ENCODE measurements around the gene SLC1A2. TPM values are rescaled to one million over a fixed set of nuclear protein-coding genes. Genes with fewer than 3 reads are reported as not detected.

Gene SLC1A2
- total RNA-seq, 1 donor from 2014 or later, result 1.9 TPM

DNA sequence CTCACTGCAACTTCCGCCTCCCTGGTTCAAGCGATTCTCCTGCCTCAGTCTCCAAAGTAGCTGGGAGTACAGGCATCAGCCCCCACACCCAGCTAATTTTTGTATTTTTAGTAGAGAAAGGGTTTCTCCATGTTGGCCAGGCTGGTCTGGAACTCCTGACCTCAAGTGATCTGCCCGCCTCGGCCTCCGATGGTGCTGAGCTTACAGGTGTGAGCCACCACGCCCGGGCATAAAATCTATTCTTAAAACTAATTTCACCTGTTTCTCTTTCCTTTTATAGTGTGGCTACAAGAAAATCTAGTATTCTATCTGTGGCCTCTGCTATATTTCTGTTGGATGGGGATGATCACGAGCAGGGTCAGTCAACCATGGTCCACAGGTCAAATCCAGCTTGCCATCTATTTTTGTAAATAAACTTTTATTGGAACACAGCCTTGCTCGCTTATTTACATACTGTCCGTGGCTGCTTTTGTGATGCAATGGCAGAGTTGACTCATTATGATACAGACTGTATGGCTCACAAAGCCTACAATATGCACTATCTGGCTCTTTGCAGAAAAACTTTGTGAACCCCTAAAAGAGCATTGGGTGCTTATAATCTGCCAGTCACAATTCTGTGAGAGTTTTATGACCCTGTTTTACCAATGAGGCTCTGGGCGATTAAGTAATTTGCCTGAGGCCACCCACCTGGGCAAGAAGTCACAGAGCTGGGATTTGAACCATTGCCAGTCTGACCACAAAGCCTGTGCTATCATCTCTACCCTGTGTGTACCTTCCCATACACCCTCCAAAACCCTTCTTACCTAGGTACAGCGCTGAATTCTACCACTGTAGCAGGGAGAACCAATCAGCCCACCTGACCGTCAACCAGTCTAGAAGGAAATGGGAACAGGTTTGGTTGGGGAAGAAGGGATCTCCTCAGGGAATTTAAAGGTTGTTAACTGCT, 28.3 kb downstream of the SLC1A2 start:
- no peak for DNase-seq (ENCODE audit: low spot score in 2 of 2, unreplicated experiment in 2 of 2)
- H3K4me3 Mint-ChIP-seq, result no peak overlapping the region
- H3K27ac Mint-ChIP-seq, result no peak overlapping the region
- H3K36me3 Mint-ChIP-seq, result no peaks in the 10 kb centered on the region
- peaks cover 10% of the 10 kb centered on the region for H3K4me1 Mint-ChIP-seq
- H3K27me3 Mint-ChIP-seq (ENCODE audit: low read depth), result peaks cover 21% of the 10 kb centered on the region
- no peaks in the 10 kb centered on the region for H3K9me3 Mint-ChIP-seq
- TF ChIP-seq, protein P1, sequence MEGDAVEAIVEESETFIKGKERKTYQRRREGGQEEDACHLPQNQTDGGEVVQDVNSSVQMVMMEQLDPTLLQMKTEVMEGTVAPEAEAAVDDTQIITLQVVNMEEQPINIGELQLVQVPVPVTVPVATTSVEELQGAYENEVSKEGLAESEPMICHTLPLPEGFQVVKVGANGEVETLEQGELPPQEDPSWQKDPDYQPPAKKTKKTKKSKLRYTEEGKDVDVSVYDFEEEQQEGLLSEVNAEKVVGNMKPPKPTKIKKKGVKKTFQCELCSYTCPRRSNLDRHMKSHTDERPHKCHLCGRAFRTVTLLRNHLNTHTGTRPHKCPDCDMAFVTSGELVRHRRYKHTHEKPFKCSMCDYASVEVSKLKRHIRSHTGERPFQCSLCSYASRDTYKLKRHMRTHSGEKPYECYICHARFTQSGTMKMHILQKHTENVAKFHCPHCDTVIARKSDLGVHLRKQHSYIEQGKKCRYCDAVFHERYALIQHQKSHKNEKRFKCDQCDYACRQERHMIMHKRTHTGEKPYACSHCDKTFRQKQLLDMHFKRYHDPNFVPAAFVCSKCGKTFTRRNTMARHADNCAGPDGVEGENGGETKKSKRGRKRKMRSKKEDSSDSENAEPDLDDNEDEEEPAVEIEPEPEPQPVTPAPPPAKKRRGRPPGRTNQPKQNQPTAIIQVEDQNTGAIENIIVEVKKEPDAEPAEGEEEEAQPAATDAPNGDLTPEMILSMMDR (IDR thresholded peaks at IDR 0.05; ENCODE audit: unreplicated experiment), result no peak

DNA sequence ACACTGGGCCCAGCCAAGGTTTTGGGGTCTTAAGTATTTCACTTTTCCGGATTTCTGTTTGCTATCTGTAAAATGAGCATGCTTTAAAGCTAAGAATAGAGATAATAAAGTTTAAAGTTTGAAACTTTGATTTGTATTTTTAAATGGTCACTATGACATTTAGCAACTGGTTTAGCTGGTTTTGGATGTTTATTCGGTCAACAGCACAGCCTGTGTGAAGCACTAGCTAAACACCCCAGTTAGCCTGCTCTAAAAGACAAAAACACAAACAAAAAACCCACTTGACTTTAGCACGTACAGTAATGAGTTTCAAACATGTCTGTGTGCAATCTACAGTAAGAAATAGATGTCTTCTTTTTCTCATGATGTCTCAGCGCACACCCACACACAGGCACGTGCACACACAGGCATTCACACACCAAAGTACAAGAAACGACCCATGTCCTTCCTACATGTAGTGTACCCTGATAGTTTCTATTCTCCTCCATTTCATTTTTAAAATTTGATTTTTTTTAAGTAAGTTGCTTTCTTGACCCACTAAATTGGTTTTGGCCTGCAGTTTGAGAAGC, 29.4 kb downstream of the SLC1A2 start:
- TF ChIP-seq, protein P1 (IDR thresholded peaks at IDR 0.05; ENCODE audit: unreplicated experiment), result no peak
- DNase-seq (ENCODE audit: low spot score in 2 of 2, unreplicated experiment in 2 of 2), result no peak
- no peak overlapping the region for H3K27ac Mint-ChIP-seq
- H3K4me1 Mint-ChIP-seq, result peaks cover 10% of the 10 kb centered on the region
- no peaks in the 10 kb centered on the region for H3K9me3 Mint-ChIP-seq
- H3K4me3 Mint-ChIP-seq, result no peak overlapping the region
- no peaks in the 10 kb centered on the region for H3K36me3 Mint-ChIP-seq
- peaks cover 19% of the 10 kb centered on the region for H3K27me3 Mint-ChIP-seq (ENCODE audit: low read depth)

DNA sequence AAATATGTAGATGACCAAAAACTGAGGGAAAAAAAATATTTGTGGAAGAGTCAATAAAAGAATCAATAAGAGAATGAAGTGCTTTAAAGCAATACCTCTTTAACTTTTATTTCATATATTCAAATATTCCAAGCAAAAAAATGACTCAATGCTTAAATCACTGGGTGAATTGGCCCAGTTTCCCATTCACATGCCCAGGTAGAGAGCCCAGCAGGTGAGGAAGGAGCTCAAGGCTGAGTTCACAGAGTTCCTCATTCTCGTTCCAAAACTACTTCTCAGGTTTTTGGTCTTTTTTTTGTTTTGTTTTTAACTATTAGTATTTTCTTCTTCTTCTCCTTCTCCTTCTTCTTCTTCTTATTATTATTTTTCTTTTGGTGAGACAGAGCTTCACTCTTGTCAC, 30.2 kb downstream of the SLC1A2 start:
- Mint-ChIP-seq H3K27ac (no peak overlapping the region), H3K36me3 (no peaks in the 10 kb centered on the region), H3K4me1 (peaks cover 10% of the 10 kb centered on the region), H3K9me3 (no peaks in the 10 kb centered on the region), H3K27me3 (ENCODE audit: low read depth) (peaks cover 17% of the 10 kb centered on the region), H3K4me3 (no peak overlapping the region)
- no peak for DNase-seq (ENCODE audit: low spot score in 2 of 2, unreplicated experiment in 2 of 2)
- TF ChIP-seq, protein P1 (IDR thresholded peaks at IDR 0.05; ENCODE audit: unreplicated experiment), result no peak

DNA sequence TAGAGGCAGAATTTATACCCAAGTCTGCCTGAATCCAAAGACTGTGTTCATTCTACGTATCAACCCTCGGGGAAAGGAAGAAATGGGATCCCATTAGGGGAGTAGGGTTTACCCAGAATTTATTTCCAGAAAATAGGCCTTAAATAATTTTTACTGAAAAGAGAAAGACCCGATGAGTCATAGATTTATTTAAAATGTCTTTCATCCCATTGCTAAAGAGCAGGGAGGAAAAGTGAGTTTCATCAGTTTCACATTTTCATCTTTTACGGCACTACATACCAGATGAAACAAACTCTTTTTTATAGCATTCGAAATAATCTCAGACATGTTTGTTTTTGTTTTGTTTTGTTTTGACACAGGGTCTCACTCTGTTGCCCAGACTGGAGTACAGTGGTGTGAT, 31.3 kb downstream of the SLC1A2 start:
- Mint-ChIP-seq H3K9me3 (no peaks in the 10 kb centered on the region), H3K4me1 (peaks cover 10% of the 10 kb centered on the region), H3K4me3 (no peak overlapping the region), H3K36me3 (no peaks in the 10 kb centered on the region), H3K27me3 (ENCODE audit: low read depth) (peaks cover 9% of the 10 kb centered on the region), H3K27ac (no peak overlapping the region)
- DNase-seq (ENCODE audit: low spot score in 2 of 2, unreplicated experiment in 2 of 2), result no peak
- TF ChIP-seq, protein P1 (IDR thresholded peaks at IDR 0.05; ENCODE audit: unreplicated experiment), result no peak

DNA sequence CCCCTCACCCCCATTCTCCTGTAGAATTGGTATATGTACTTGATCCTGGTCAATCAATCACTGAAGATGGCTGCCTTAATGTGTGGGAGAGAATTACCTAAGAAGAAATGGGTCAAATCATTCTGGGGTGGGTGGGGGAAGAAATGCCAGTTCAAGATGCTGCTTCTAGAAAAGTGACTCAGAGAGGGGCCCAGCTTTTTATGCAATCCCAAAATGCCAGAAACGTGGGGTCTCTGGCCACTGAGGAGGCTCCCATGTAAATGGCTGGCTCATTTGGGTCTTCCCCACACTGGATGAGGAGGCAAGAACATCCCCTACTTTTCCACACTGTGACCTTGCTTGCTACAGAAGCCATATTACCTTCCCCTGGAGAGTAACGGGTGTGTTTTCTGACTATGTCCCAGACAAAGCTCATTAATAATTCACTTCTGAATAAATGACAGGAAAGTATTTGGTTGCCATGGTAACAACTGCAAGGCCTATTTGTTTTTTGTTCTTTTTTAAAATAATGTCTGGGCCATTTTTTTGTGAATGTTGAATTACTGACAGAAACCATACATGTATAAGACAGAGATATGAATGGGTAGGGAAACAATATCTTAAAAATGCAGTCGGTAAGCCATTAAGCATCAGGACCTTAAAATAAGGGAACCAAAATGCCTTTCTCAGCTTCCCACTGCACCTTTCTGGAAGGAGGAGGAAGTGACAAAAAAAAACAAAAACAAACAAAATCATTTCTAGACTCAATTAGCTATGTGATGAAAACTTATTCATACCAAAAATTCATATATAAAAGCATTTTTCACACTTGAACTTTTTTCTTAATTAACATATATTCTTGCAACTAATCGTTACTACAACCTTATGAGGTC, 32.0 kb downstream of the SLC1A2 start:
- H3K36me3 Mint-ChIP-seq, result no peaks in the 10 kb centered on the region
- no peak overlapping the region for H3K4me3 Mint-ChIP-seq
- DNase-seq (ENCODE audit: low spot score in 2 of 2, unreplicated experiment in 2 of 2), result no peak
- TF ChIP-seq, protein P1 (IDR thresholded peaks at IDR 0.05; ENCODE audit: unreplicated experiment), result no peak
- H3K27ac Mint-ChIP-seq, result no peak overlapping the region
- H3K9me3 Mint-ChIP-seq, result no peaks in the 10 kb centered on the region
- peaks cover 10% of the 10 kb centered on the region for H3K4me1 Mint-ChIP-seq
- H3K27me3 Mint-ChIP-seq (ENCODE audit: low read depth), result peaks cover 4% of the 10 kb centered on the region

Data from mesothelial cell of epicardium (in vitro differentiated cells).